NCI-H748 (cell line): ENCODE results near the gene LPO.

ENCODE experiments used
- DNase-seq: peaks from one replicate; lab custom pipeline; 2025; ENCODE audit not compliant: unreplicated experiment; lab: John Stamatoyannopoulos, UW

The LPO gene

DNA sequence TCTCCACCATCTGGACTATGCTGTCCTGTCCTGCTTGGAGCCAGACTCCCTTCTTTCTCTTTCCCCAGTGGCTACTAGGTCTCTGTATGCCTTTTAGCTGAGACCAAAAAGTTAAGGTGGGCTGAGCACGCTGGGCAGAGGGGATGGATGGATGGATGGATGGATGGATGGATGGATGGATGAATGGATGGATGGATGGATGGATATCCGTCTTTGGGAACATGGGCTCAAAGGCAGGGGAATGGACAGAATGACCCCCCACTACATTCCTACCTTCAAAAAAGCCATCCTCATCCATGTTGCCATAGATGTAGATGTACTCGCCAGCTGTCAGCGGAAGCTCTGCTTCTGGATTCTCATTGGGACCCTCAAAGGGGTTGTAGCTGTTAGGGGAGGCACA lies 77.4 kb downstream of the LPO start:
- DNase-seq, result no peak

DNA sequence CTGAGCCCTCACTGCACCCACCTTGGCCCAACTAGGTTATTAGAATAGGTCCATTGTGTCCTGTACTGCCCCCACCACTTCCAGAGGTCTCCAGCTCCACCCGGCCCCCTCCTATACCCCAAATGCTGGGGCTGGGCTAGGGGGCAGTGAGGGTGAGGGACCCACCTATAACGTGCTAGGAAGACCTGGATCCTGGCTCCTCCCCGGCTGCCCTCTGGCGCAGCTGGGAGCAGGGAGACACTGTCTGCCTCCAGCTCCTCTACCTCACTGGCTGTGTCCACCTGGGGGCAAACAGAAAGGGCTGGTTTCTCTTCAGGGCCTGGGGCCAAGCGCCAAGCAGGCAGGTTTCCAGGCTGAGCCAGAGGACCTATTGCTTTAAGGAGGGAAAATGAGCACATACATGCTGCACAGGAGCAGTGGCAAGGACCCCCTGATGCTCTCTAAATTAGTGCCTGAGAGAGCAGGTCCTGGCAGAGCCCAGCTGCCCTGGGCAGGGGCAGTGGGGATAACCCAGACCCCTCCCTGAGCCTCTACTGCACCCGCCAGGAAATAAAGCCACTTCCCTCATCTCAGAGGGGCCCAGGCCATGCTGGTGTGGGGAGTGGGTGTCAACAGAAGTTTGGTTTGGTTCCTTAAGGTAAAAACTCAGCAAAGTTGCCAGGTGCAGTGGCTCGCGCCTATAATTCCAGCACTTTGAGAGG lies 78.0 kb downstream of the LPO start:
- DNase-seq, result no peak

DNA sequence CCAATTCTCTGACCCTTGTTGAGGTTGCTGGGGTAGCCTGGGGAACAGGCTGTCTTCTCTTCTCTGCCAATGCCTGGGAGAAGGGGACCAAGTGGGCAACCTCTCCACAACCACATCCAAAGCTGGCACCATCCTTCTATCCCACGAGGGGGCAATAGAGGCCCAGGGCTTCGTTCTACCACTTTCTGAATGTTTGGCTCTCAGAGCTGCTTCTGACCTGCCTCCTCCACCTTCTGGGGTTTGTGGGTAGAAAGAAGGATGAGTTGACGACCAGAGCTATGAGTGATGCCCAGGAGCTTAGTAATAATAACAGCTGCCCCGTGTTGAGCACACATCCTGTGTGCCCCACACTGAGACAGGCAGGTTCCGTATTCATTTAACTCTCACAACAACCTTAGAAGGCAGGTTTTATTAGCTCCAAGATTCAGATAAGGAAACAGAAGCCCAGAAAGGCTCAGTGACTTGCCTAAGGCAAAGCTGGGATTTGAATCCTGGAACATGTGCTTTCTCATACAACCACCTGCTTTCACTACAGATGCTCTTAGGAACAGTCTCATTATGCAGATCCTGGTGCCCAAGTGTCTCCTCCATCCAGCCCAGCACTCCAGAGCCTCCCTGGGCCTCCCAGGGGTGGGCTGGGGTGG lies 79.2 kb downstream of the LPO start:
- peak; percentile 49 for DNase-seq

DNA sequence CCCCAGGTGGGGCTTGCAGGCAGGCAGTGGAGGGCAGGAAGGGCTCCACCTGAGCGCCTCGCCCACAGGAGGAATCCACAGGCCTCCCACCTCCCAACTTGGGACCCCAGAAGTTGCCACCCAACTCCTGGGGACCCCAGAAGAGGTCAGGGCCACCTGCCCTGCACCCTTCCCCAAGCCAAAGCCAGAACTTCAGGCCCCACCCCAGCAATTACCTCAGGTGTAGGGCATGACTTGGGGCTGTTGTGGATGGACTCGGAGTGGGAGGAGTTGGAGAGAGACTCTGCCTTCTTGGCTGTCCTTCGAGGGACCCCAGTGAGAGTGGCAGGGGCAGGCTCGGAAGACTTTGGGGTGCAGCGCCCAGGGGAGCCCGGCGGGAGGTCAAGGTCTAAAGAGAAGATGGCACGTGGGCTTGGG lies 79.7 kb downstream of the LPO start:
- no peak for DNase-seq
